SK-N-SH (cell line): ENCODE measurements around the gene ARL14. TPM values are rescaled to one million over a fixed set of nuclear protein-coding genes. Genes with fewer than 3 reads are reported as not detected.

Source experiments
- CTCF ChIA-PET: fragments of 300-600, 350-600 bp; formaldehyde crosslinking; extraction: SDS; loops from one replicate; lab custom pipeline; 2021; lab: Yijun Ruan, JAX
- POLR2A ChIA-PET: fragments of 350-600 bp; sonication (Branson Sonifier 250); formaldehyde crosslinking; extraction: SDS; loops from one replicate; lab custom pipeline; 2020; ENCODE audit warnings: antibody characterized with exemption, inconsistent platforms; lab: Yijun Ruan, JAX
- DNase-seq: peaks from one replicate; pipeline ENCODE4 v3.0.0; 2012
- H2AFZ ChIP-seq: fragments of 200-600 bp; sonication (generic); 2 replicates; pipeline ENCODE4 v1.8.1; 2016; ENCODE audit warnings: antibody characterized with exemption, mild to moderate bottlenecking, low read depth
- H3F3A ChIP-seq: fragments of 200-600 bp; sonication (generic); replicated peaks from 2 replicates; pipeline ENCODE3; 2016; ENCODE audit warnings: antibody characterized with exemption, mild to moderate bottlenecking; ENCODE audit not compliant: insufficient read depth
- H3K27ac ChIP-seq, 2 experiments: fragments of 200-500 bp in 1 of 2; fragments of 200-600 bp in 1 of 2; sonication (Bioruptor generic) in 1 of 2; sonication (generic), shearing (Covaris generic) in 1 of 2; 2 replicates each; pipeline versions ENCODE4 v1.5.1 to v1.6.1; 2014 to 2016; ENCODE audit warnings: low read depth in 2 of 2, inconsistent platforms in 1 of 2, low read length in 1 of 2, mild to moderate bottlenecking in 1 of 2, mixed read lengths in 1 of 2
- H3K27me3 ChIP-seq: fragments of 200-600 bp; sonication (generic), shearing (Covaris generic); 2 replicates; pipeline ENCODE4 v1.6.1; 2016; ENCODE audit warnings: mixed run types; ENCODE audit not compliant: insufficient read depth
- H3K36me3 ChIP-seq, 2 experiments: fragments of 200-500 bp in 1 of 2; fragments of 200-600 bp in 1 of 2; sonication (Bioruptor generic) in 1 of 2; sonication (generic) in 1 of 2; replicated peaks in 1 of 2; 2 replicates each; pipeline versions ENCODE3 to v1.5.1; 2014 to 2016; ENCODE audit warnings: low read length in 1 of 2, mild to moderate bottlenecking in 1 of 2; ENCODE audit not compliant: insufficient read depth in 2 of 2, control insufficient read depth in 1 of 2
- H3K4me1 ChIP-seq, 2 experiments: fragments of 200-500 bp in 1 of 2; fragments of 200-600 bp in 1 of 2; sonication (Bioruptor generic) in 1 of 2; sonication (generic), shearing (Covaris generic) in 1 of 2; 2 replicates each; pipeline versions ENCODE4 v1.5.1 to v1.6.1; 2014 to 2016; ENCODE audit warnings: low read depth in 1 of 2, low read length in 1 of 2, mixed run types in 1 of 2; ENCODE audit not compliant: insufficient read depth in 2 of 2, control insufficient read depth in 1 of 2
- H3K4me2 ChIP-seq: fragments of 200-600 bp; sonication (generic), shearing (Covaris generic); 2 replicates; pipeline ENCODE4 v1.6.1; 2017; ENCODE audit warnings: mixed run types
- H3K4me3 ChIP-seq, 2 experiments: fragments of 200-500 bp in 1 of 2; fragments of 200-600 bp in 1 of 2; sonication (Bioruptor generic) in 1 of 2; sonication (generic), shearing (Covaris generic) in 1 of 2; 2 replicates each; pipeline versions ENCODE4 v1.5.1 to v1.8.1; 2014 to 2016; ENCODE audit warnings: low read depth in 2 of 2, inconsistent platforms in 1 of 2, low read length in 1 of 2, mild to moderate bottlenecking in 1 of 2, mixed read lengths in 1 of 2, moderate library complexity in 1 of 2
- H3K79me2 ChIP-seq: fragments of 200-600 bp; sonication (generic); 2 replicates; pipeline ENCODE4 v1.8.1; 2017; ENCODE audit warnings: mild to moderate bottlenecking; ENCODE audit not compliant: insufficient read depth
- H3K9ac ChIP-seq: fragments of 200-600 bp; sonication (generic); 2 replicates; pipeline ENCODE4 v1.6.1; 2017; ENCODE audit warnings: mixed run types
- H3K9me2 ChIP-seq: fragments of 200-600 bp; sonication (generic); 2 replicates; pipeline ENCODE4 v1.6.1; 2017; ENCODE audit warnings: mixed run types
- H3K9me3 ChIP-seq: fragments of 200-600 bp; sonication (generic); 2 replicates; pipeline ENCODE4 v1.6.1; 2017; ENCODE audit warnings: mixed run types, mild to moderate bottlenecking, moderate library complexity
- H4K20me1 ChIP-seq: fragments of 200-600 bp; sonication (generic); 2 replicates; pipeline ENCODE4 v1.6.1; 2017; ENCODE audit warnings: mild to moderate bottlenecking, mixed run types; ENCODE audit not compliant: insufficient read depth
- CHD2 ChIP-seq: fragments of 150-350 bp; IDR thresholded peaks from 2 replicates; pipeline ENCODE4 v1.6.1; 2018; ENCODE audit warnings: low read length; ENCODE audit not compliant: partially characterized antibody
- CTCF ChIP-seq: fragments of 200-600 bp; sonication (generic); IDR thresholded peaks from 2 replicates; pipeline ENCODE4 v1.6.1; 2017; ENCODE audit warnings: antibody characterized with exemption, mild to moderate bottlenecking, moderate library complexity
- ELF1 ChIP-seq: IDR thresholded peaks from 2 replicates; pipeline ENCODE4 v1.4.0; 2012
- EP300 ChIP-seq, 2 experiments: IDR thresholded peaks; 2 replicates each; pipeline versions ENCODE4 v1.4.0 to v1.6.1; 2012; ENCODE audit warnings: borderline replicate concordance in 1 of 2, low read depth in 1 of 2, low read length in 1 of 2
- EZH2phosphoT487 ChIP-seq: fragments of 200-600 bp; sonication (generic); IDR thresholded peaks from 2 replicates; pipeline ENCODE4 v1.6.1; 2017; ENCODE audit warnings: low read depth, mixed run types, mild to moderate bottlenecking, antibody characterized with exemption, moderate library complexity, borderline replicate concordance
- FOXJ3 ChIP-seq: sonication (generic); formaldehyde crosslinking; IDR thresholded peaks from 2 replicates; pipeline ENCODE4 v1.5.1; 2020; ENCODE audit warnings: mild to moderate bottlenecking, missing genetic modification reagents
- GABPA ChIP-seq: IDR thresholded peaks from 2 replicates; pipeline ENCODE4 v1.4.0; 2012; ENCODE audit warnings: low read depth, mild to moderate bottlenecking
- GATA2 ChIP-seq: sonication (generic); formaldehyde crosslinking; IDR thresholded peaks from 2 replicates; pipeline ENCODE4 v1.5.0; 2020; ENCODE audit warnings: mild to moderate bottlenecking, missing genetic modification reagents
- IRF3 ChIP-seq: fragments of 150-350 bp; IDR thresholded peaks from 2 replicates; pipeline ENCODE4 v1.6.1; 2016; ENCODE audit warnings: mild to moderate bottlenecking, low read depth, low read length
- JUND ChIP-seq: IDR thresholded peaks from 2 replicates; pipeline ENCODE4 v1.4.0; 2012
- MAX ChIP-seq: IDR thresholded peaks from 2 replicates; pipeline ENCODE4 v1.4.0; 2012; ENCODE audit warnings: low read depth
- MEF2A ChIP-seq: IDR thresholded peaks from 2 replicates; pipeline ENCODE4 v1.4.0; 2012; ENCODE audit warnings: low read depth, borderline replicate concordance
- NRF1 ChIP-seq: IDR thresholded peaks from 2 replicates; pipeline ENCODE4 v1.6.1; 2012; ENCODE audit warnings: low read depth, mild to moderate bottlenecking, low read length
- POLR2AphosphoS5 ChIP-seq: IDR thresholded peaks from 2 replicates; pipeline ENCODE4 v1.6.1; 2012; ENCODE audit warnings: low read depth, low read length
- RCOR1 ChIP-seq: fragments of 150-350 bp; IDR thresholded peaks from 2 replicates; pipeline ENCODE4 v1.6.1; 2017; ENCODE audit warnings: antibody characterized with exemption, low read length
- REST ChIP-seq: IDR thresholded peaks from 2 replicates; pipeline ENCODE4 v1.6.1; 2012; ENCODE audit warnings: mild to moderate bottlenecking, low read depth, low read length, moderate library complexity
- RXRA ChIP-seq: IDR thresholded peaks from 2 replicates; pipeline ENCODE4 v1.4.0; 2012; ENCODE audit warnings: low read depth, mild to moderate bottlenecking, borderline replicate concordance
- SMC3 ChIP-seq: IDR thresholded peaks from 2 replicates; pipeline ENCODE4 v1.6.1; 2012; ENCODE audit warnings: low read depth, low read length, improper control_type of control experiment
- TCF12 ChIP-seq: IDR thresholded peaks from 2 replicates; pipeline ENCODE4 v1.4.0; 2012
- TEAD4 ChIP-seq: IDR thresholded peaks from 2 replicates; pipeline ENCODE4 v1.4.0; 2012; ENCODE audit warnings: mild to moderate bottlenecking, borderline replicate concordance; ENCODE audit not compliant: insufficient read depth
- USF2 ChIP-seq: fragments of 150-350 bp; IDR thresholded peaks from 2 replicates; pipeline ENCODE4 v1.6.1; 2017; ENCODE audit warnings: antibody characterized with exemption, low read length, low read depth, borderline replicate concordance
- YY1 ChIP-seq: IDR thresholded peaks from 2 replicates; pipeline ENCODE4 v1.4.0; 2012; ENCODE audit warnings: low read depth, mild to moderate bottlenecking
- WGBS: methylation state at CpG from one replicate; pipeline ENCODE4 v1.1.6; 2017; ENCODE audit warnings: low lambda C conversion rate; 5-methylcytosine and 5-hydroxymethylcytosine counted together
- polyA plus RNA-seq, 3 experiments: library from polyadenylated mRNA; depleted of rRNA; stranded (reverse); fragments of >200 nt; gene quantifications; 2 replicates each; pipeline ENCODE4 v1.2.3, GENCODE V29; 2012

ARL14 gene
- polyA plus RNA-seq, 1 of the 3 experiments (the other 2 are of a cell fraction), result not detected

- ChIA-PET CTCF (interaction anchor here (2.5 kb wide), 1 partner anchor 15 kb away, joined by 12 read pairs; no protein-coding TSS in a partner anchor), POLR2A (no interaction called here)
- DNase-seq, result no peak
- H3K79me2 ChIP-seq, result no peaks in the 10 kb centered on the region
- H3K36me3 ChIP-seq, result no peaks in the 10 kb centered on the region
- H4K20me1 ChIP-seq, result no peaks in the 10 kb centered on the region
- no peak overlapping the region for H2AFZ ChIP-seq
- TF ChIP-seq REST (no peak), RCOR1 (no peak), SMC3 (no peak), JUND (no peak), MAX (no peak), NRF1 (no peak), EZH2phosphoT487 (no peak), GATA2 (CRISPR knock-in tag) (no peak), TCF12 (no peak), YY1 (no peak), MEF2A (no peak)
- no peak overlapping the region for H3K4me2 ChIP-seq
- H3F3A ChIP-seq, result no peaks in the 10 kb centered on the region
- no peaks in the 10 kb centered on the region for H3K9me3 ChIP-seq
- H3K9me2 ChIP-seq, result no peaks in the 10 kb centered on the region
- no peak overlapping the region for H3K27ac ChIP-seq
- no peak overlapping the region for H3K9ac ChIP-seq
- no peaks in the 10 kb centered on the region; a peak in 1 of 4 replicates for H3K4me1 ChIP-seq
- H3K4me3 ChIP-seq, result no peak overlapping the region
- WGBS, result 82% methylated on average over 6 of the region's 6 CpGs
- H3K27me3 ChIP-seq, result no peaks in the 10 kb centered on the region
Observed at GRCh38 chr3:160671231-160671630, 5.7 kb upstream of the ARL14 start.

GRCh38 chr3:160671995-160672394, 5.0 kb upstream of the ARL14 start:
- Histone ChIP-seq H3K9ac (no peak overlapping the region), H3K4me3 (no peak overlapping the region), H3K4me1 (peaks cover 0 to 1% of the 10 kb centered on the region in 2 experiments; a peak in 2 of 4 replicates), H3K9me3 (no peaks in the 10 kb centered on the region), H3K9me2 (no peaks in the 10 kb centered on the region), H3K27ac (no peak overlapping the region), H3K4me2 (no peak overlapping the region), H3K27me3 (no peaks in the 10 kb centered on the region), H3F3A (no peaks in the 10 kb centered on the region), H4K20me1 (no peaks in the 10 kb centered on the region), H3K36me3 (no peaks in the 10 kb centered on the region), H2AFZ (no peak overlapping the region), H3K79me2 (no peaks in the 10 kb centered on the region)
- DNase-seq, result no peak
- 75% methylated on average over 2 of the region's 2 CpGs for WGBS
- POLR2A ChIA-PET, result no interaction called here
- CTCF ChIA-PET, result interaction anchor here (2.5 kb wide), 1 partner anchor 14 kb away, joined by 12 read pairs; no protein-coding TSS in a partner anchor
- TF ChIP-seq ELF1 (no peak), FOXJ3 (CRISPR knock-in tag) (no peak), EZH2phosphoT487 (no peak), USF2 (no peak), MEF2A (no peak), JUND (no peak), RXRA (no peak), POLR2AphosphoS5 (no peak), CTCF (no peak), CHD2 (no peak), IRF3 (no peak), GATA2 (CRISPR knock-in tag) (no peak), SMC3 (no peak), TEAD4 (no peak), EP300 (IDR thresholded peaks at IDR 0.05; ENCODE audit: borderline replicate concordance in 1 of 2, low read depth in 1 of 2, low read length in 1 of 2) (no peak), GABPA (no peak)
